COLO668 (cell line): Measurements from ENCODE around the gene EHBP1.

Source experiments
- DNase-seq: peaks from one replicate; lab custom pipeline; 2025; ENCODE audit not compliant: unreplicated experiment; lab: John Stamatoyannopoulos, UW

Gene EHBP1

DNA sequence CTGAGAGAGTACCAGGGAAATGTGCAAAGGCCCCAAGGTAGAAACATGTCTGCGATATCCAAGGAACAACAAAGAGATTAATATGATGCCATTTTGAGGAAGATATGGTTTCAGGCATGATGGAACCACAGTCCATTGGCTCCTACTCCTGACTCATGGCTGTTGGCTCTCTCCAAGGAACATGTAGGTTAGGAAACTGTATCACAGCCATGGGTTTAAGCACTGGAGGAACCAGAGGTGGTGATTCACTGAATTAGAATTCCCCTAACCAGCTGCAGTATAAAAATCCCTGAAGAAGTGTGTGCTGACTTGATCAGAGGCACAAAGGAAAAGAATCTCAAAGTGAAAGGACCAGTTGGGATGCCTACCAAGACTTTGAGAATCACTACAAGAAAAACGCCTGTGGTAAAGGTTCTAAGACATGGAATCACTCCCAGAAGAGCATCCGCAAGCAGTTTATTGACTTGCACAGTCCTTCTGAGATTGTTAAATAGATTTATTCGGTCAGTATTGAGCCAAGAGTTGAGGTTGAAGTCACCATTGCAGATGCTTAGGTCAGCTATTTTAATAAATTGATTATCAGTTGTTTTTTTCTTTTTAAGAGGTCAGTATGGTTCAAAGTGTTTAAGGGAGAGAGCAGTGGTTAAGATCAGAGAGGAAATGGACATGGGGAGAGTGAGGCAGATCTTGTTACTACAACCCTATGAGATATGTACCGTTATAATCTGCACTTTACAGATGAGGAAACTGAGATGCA is 234.4 kb downstream of the EHBP1 start:
- no peak for DNase-seq

DNA sequence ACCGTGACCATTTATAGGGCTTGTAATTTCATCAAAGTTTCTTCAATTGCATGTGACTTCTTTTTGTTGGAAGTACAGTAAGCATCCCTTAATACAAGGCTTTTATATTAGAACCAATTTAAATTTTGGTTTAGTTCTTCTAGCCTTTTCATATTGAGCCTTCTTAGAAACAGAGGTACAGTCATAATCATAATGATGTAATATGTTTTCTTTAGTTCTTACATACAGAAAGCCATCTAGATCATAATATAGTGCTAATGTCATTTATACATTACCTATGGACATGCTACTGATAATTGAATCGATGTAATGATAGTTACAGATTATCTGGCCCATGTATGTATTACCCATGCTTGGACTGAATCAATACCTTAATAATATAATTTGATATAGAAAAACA is 235.2 kb downstream of the EHBP1 start:
- no peak for DNase-seq

DNA sequence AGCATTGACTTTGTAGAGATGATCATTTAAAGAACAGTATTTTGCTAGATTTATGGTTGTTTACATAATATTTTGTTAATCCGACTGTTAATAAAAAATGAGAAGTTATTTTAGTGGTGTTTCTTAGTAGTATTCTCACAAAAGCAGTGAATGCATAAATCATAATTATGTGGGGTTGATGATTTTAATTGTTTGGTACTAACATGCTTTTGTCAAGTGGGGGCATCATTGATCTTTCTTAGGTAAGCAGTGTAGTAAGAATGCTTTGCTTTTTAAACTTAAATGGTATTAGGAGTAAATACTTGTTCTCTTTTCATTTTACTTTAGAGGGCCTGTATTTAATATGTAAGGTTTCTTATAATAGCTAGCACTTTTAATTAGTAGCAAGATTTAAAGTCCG is 235.9 kb downstream of the EHBP1 start:
- no peak for DNase-seq

DNA sequence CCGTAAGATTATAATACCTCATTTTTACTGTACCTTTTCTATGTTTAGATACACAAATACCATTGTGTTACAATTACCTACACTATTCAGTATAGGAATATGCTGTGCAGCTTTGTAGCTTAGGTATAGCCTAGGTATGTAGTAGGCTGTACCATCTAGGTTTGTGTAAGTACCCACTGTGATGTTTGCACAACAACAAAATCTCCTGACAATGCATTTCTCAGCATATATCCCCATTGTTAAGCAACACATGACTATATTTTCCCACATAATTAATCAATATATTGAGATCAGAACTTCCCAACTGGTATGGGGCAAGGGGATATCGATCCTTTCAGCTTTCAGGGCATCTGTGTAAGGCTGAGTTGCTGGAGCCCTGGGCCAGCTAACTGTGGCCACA is 238.8 kb downstream of the EHBP1 start:
- no peak for DNase-seq

DNA sequence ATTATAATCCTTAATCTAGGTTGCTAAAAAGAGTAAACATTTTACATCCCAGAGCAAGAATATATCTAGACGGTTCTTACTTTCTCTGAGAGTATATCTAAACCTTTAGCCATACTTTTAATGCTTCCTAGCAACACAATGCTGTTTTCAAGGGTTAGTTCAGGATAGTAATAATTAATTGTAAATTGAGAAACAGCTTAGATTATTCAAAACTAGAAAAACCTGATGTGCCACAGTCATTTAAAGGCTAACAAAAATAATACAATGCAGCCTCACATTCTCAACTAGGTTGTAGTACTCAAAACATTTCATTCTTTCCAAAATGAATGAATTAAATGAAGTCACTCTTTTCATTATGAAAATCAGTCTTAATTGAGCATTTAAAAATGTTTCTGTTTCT is 241.9 kb downstream of the EHBP1 start:
- DNase-seq, result no peak

DNA sequence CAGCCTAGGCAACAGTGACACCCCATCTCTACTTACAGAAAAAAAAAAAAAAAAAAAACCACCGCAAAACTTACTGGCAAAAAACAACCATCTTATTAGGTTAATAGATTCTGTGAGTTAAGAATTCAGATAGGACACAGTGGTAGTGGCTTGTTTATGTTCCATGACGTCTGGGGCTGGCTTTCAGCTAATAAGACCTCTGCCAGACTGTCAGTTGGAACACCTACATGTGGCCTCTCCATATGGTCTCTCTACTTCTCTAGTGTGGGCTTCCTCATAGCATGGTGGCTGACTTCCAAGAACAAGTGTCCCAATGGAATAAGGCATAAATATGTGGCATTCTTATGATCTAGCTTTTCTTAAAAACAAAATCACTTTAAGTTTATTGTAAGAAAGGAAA is 251.1 kb downstream of the EHBP1 start:
- DNase-seq, result no peak

DNA sequence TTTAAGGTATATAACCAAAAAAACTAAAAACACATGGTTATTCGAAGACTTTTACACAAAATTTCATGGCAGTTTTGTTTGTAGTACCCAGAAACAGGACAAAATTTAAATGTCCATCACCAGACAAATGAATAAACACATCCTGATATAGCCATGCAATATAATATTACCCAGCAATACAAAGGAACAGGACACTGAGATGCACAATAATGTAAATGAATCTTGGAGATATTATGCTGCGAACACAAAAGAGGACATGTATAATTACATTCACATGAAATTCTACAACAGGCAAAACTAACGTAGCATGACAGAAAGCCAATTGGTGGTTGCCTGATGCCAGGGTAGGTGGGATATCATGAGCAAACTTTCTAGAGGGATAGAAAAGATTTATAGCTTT is 252.7 kb downstream of the EHBP1 start:
- no peak for DNase-seq

DNA sequence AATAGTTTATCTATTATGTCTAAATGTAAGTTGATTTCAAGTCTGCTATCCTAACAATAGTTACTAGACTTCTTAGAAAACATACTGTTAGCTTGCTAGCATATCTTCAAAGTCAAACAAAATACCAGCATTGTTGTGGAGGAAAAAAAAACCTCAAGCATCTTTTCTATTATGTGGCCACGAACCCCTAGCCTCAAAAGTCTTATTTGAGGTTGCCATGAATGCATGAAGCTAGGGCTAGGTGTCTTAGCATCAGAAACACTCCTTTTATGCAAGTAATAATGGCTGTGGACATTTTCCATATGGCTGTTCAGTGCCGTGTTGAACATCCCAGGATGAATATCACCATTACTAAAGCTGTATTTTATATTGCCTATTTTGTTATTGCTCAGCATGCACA is 258.5 kb downstream of the EHBP1 start:
- no peak for DNase-seq

DNA sequence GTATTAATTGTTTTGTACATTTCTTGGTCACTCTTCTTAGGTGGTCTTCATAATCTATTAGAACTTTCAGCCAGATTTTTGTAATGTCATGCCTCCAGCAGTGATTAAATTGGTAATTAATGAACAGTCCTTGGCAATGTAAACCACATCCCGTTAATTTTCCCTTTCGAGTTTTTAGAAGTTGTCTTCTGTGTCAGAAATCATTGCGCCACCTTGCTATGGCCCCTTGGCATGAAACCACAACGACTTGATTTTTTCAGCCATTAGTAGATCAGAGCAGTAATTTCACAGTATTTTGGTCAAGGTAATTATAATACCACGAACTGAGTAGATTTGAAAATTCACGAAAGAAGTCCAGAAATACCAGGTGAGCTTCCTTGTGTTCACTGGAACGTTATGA is 259.2 kb downstream of the EHBP1 start:
- DNase-seq, result no peak

DNA sequence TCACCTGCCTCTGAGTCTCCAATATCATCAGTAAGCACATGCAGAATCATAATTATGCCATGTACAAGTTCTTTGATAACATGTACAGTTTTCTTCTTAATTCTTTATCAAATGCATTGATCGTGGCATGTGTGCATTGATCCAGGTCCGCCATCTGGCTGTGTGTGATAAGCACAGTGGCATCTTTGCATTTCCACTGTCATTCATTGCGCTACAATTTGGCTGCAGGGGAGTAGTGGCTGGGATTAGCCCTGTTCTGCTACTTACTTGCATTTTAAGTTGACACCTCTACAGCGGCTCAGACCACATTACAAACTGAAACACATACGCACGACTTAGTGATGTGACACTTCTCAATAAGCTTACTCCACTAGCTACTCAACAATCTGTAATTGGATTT is 261.5 kb downstream of the EHBP1 start:
- no peak for DNase-seq

DNA sequence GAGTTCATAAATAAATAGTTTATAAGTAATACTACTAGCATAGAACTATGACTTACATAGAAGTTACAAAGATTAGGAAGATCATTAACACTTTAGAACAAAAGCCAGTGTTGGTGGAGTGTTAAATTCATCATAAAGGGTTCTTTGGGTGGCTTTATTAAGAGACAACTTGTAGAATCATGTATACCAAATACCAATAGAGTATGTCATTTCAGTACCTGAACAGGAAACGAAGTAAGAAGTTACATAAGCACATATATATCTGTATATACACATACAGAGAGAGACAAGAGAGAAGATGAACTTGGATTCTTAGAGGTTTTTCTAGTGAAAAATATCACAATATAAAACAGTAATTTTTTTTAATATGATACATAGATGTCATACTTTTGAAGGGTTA is 262.7 kb downstream of the EHBP1 start:
- DNase-seq, result no peak

DNA sequence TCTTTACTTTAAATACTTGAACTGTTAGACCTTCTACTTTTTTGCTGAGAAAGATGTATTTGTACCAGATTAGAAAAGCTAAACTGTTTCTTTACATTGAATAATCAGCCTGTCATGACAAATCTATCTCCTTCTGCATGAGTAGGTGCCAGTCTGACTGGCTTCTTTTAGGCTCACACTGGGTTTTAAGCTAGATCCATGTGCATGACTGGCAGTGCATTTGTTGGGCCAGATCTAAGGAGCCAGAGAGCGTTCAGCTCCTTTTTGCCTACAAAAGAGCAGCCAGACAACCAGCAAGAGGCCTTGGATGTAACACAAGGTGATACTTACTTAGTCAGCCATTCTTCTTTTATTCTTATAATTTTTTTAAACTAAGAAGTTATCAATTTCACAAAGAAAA is 263.2 kb downstream of the EHBP1 start:
- no peak for DNase-seq

DNA sequence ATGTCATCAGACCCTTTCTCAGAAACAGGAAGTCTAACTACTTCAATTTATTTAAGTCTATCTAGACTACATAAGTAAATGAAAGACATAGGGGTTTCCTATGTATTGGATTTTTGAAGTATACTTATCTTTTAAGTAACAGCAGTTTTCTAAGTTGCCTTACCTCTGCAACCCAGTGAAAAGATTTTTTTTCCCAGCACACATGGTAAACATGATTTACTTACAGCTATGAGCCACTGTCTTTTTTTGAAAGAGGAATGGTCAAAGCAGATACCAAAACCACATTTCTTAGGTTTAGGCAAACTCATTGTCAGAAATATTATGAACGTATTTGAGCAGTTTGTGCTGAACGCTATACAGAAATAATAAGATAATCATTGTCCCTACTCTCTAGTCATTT is 266.4 kb downstream of the EHBP1 start:
- no peak for DNase-seq

DNA sequence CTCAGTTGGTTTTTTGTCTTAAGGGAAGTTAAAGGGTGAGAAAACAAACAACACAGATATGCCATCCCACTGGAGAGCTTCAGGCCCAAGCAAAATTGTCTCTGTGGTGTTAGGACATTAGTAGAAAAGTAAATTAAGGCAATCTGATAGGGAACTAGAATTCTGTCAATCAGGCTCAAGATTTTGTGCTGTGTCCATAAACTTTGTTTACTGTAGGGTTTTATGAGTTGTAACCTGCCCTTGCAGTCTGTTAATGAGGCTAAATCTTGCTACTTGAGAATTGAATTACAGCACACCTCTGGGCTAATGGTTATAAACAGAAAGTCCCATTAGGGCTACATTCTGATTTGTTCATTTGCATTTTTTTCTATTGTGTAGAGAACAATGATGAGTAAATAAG is 267.1 kb downstream of the EHBP1 start:
- DNase-seq, result no peak

DNA sequence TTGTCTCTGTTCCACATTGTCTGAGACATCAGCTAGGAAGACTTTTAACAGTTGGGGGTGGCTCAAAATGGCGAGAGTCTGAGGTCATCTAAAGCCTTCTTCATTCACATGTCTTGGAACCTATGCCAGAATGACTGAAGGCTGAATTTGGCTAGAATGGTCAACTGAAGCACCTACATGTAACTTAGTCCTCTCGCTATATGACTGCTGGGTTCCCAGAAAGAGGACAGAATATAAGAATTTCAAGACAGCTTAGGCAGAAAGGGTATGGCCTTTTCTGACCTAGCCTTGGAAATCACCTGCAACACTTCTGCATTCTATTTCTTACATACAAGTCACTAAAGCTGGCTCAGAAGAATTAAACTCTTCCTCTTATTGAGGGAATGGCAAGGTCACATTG is 269.5 kb downstream of the EHBP1 start:
- no peak for DNase-seq

DNA sequence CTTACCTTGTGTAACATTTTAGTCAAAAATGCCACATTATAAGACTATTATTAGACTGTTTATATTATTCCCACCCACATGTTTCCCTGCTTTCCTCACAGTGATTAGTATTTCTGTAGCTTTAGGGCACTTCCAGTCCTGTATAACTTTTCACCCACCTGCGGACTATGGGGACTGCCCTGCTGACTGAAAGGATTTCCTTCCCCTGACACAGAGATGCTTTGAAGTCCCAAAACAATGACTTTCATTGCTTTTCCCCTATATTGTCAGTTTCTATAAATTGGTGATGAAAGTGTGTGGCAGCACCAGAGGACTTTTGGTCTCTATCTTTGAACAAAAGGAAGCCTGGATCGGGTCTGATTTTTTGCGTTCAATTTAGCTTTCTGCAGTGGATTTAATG is 286.1 kb downstream of the EHBP1 start:
- no peak for DNase-seq

DNA sequence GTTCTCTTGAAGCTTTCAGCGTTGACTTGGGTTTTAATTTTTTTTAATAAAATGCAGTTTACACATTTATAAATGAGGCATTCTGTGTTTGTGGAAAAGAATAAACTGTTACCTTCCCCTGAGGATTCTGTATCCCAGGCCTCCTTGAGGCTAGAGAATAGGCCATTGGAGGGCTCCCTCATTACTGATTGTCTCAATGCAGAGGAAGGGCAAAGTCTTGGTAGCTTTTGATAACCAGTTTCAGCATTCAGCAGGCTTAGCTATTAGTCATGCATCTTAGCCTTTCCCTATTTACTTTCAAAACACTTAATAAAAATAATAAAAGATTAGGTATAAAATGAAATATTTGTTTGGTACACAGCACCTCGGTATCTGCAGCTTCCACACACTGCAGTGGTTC is 287.0 kb downstream of the EHBP1 start:
- no peak for DNase-seq

DNA sequence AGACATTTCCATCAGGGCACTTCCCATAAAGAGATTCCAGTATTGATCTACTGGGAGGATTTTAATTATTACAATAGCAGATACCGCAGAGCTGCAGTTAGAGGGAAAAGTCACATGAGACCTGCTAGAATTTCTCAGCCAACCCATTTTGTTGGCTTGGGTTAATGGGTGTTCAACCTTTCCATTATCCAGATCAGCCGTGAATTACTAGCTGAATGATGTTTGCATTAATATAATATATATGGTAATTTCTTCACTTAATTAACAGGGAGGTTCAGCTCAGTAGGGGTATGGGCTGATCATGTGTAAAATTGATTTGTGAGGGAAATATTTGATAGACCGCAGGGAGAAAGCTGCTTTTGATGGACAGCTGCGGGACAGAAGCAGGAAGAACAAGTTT is 288.7 kb downstream of the EHBP1 start:
- DNase-seq, result no peak

DNA sequence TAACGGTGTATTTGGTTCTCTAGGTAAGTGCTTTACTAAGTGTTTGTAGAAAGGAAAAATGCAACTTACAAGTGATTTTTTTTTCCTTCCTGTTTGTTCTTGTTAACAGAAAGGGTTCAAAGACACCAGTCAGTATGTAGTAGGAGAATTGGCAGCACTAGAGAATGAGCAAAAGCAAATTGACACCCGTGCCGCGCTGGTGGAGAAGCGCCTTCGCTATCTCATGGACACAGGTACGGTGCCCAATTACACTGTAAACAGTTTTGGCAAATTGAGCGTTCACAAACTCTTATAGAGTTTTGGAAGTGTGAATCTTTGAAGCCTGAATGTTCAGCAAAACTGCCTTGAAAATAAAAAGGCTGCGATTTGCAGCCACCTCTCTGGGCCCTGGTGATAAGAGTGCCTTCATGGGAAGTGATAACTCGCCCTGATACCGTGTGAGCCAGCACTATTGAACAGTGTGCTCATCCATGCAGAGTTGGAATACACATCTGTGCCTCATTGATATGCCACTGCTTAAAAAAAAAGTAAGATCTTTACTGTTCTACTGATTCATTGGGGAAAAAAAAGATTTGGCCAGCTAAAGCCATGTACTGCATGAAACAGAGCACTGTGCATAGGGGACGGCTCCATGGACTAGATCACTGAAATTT is 291.1 kb downstream of the EHBP1 start:
- DNase-seq, result no peak

DNA sequence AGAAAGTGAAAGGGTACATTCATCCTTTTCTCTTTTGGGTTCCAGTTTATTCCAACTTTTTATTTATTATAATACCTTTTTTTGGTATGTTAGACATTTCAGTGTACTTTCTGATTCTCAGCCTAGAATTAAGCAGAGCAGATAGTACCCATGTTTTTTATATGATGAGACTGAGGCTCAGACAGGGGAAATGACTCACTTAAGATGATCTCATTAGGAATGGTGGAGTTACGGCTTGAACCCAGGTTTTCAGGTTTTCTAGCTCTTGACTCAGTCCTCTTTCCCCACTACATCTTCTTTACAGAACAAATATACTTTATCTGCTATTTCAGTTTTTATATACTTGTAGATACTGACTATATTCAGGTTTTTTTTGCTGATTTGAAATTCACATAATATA is 293.4 kb downstream of the EHBP1 start:
- DNase-seq, result no peak

DNA sequence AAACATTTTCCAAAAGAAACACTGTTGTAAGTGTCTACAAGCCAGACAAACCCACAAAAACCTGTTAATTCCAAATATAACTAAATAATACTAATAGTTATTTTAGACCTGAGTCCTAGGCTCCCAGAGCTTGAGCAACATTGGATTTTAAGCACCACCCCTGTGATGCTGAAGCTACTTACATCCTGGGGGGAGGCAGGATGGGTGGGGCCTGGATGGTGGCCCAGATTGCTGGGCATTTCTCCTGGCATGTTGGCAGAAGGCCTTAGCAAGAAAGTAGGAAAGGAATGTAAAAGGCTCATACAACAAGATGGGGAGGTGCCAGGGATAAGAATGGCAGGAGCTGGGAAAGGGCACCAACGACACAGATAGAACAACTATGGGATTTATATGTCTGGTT is 294.4 kb downstream of the EHBP1 start:
- DNase-seq, result no peak

DNA sequence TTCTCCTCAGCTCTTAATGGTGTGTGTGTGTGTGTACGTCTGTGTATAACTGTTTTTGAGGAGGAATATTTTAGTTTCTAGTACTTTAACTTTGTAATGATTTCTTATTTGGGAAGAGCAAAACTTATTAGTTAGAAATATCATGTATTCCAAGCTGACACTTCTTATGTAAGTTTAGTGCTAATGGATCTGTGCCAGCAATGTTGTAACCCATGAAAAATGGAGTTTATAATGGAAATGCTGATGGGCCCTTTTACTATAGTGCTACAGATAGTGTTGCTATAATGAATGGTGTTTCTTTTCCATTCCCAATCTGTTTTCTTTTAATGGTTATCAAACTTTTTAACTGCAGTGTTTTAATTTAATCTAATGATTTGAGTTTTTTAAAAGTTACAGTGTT is 295.3 kb downstream of the EHBP1 start:
- no peak for DNase-seq

DNA sequence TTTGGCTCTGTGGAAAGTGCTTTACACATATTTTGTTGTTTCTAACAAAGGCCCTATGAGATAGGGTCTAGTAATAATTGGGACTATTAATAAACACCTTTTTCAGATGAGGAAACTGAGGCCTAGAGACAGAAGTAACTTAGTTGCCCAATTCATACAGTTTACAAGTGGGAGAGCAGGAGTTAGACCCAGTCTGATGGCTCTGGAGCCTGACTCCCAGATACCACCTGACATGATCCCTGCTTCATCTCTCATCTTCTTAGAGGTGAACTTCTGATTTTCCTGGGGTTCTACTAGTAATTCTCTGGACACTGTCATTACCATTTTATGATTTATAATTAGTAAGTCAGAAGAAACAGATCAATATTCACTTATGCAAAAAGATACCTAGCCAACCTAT is 296.1 kb downstream of the EHBP1 start:
- no peak for DNase-seq
